ENCODE measurements around the gene RAC2.

Gene RAC2

DNA sequence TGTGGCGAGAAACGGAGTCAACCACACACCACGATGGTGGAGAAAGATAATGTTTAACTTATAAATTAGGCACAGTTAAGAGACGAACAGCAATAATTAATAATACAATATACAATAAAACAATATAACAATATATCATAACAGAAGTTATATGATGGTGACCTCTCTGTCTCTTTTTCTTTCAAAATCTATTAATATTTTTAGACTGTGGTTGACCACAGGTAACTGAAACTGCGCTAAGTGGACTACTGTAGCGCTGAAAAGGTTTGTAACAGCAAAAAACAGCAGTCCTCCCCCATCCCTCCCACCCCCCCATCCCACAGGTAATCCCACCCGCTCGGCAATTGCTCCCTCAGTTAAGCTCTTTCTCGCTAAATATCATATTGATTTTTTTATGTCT, 28.2 kb downstream of the RAC2 start:
- no peak for DNase-seq

DNA sequence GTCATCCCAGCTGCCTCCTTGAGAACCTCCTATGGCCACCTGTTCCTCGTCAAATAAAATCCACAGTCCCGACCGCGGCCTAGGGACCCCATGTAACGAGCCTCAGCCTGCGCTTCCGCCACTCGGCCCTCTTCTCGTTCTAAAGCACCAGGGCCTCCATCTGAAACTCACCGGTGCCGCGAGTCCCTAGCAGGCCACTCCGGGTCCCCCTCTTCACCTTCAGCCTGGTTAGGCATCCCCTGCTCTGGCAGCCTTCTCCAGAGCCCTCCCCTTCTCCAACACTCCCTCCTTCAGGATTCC, 29.4 kb downstream of the RAC2 start:
- DNase-seq, result no peak

- DNase-seq, result no peak
Observed at GRCh38 chr22:37213941-37214730, 29.9 kb downstream of the RAC2 start.

- no peak for DNase-seq
Observed at GRCh38 chr22:37213218-37213855, 30.7 kb downstream of the RAC2 start.

- DNase-seq, result no peak
Observed at GRCh38 chr22:37212174-37212906, 31.7 kb downstream of the RAC2 start, which contains the start of gene SSTR3. Gene SSTR3, minus strand, starts transcription at chr22:37212477. Its CDS starts 4,674 bp downstream, at chr22:37207803.

- DNase-seq, result no peak
Observed at GRCh38 chr22:37211866-37212173, 32.2 kb downstream of the RAC2 start.

DNA sequence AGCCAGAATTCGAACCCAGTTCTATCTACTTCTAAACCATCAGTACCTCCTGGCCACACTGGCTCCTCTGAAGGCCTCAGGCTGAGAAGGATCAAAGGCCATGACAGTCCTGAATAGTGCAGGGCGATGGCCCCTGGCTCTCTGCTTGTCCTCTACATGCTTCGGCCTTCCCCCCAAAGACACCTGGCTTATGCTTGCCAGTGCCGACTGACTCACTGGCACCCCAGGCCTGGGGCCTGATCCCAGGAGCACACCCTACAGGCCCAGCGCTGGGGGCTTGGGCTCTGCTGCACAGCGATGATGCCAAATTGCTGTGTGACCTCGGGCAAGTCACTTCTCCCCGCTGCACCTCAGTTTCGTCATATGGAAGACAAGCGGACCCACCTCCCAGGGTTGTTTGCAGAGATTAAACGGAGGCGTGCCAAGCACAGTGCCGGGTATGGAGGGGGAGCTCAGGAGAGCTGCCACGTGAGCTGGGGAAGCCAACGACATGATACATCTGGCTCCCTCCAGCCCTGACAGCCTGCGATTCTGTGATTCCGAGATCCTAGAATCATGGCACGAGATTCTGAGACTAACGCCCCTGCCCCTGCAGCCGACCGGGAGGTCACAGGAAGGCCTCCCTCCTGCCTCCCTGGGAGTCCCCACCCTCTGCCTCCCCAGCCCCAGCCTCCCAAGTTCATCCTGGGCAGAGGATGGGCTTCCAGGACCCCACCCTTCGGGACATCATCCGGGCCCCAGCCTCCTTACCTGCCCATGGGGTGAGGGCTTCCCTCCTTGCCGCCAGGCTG, 32.8 kb downstream of the RAC2 start:
- DNase-seq, result no peak

- no peak for DNase-seq
Observed at GRCh38 chr22:37210041-37210803, 33.8 kb downstream of the RAC2 start.

GRCh38 chr22:37209140-37209845, 34.8 kb downstream of the RAC2 start:
- no peak for DNase-seq

GRCh38 chr22:37208401-37209139, 35.5 kb downstream of the RAC2 start:
- no peak for DNase-seq

DNA sequence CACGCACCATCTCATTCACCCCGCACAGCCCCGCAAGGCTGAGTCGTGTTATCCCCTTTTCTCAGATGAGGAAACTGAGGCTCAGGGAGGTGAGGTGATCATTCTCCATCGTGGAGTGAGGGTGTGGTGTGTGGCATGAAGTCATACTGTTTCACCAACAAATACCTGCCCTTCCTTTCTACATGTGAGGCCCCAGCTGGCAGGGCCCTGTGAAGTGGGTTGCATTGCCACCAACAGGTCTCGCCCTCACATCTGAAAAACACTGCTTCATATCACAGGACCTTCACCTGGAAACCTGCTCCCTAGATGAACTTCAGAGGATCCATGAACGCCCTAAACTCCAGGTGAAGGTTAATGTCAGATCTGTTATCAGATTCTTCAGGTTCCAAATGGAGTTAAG, 36.1 kb downstream of the RAC2 start:
- no peak for DNase-seq

DNA sequence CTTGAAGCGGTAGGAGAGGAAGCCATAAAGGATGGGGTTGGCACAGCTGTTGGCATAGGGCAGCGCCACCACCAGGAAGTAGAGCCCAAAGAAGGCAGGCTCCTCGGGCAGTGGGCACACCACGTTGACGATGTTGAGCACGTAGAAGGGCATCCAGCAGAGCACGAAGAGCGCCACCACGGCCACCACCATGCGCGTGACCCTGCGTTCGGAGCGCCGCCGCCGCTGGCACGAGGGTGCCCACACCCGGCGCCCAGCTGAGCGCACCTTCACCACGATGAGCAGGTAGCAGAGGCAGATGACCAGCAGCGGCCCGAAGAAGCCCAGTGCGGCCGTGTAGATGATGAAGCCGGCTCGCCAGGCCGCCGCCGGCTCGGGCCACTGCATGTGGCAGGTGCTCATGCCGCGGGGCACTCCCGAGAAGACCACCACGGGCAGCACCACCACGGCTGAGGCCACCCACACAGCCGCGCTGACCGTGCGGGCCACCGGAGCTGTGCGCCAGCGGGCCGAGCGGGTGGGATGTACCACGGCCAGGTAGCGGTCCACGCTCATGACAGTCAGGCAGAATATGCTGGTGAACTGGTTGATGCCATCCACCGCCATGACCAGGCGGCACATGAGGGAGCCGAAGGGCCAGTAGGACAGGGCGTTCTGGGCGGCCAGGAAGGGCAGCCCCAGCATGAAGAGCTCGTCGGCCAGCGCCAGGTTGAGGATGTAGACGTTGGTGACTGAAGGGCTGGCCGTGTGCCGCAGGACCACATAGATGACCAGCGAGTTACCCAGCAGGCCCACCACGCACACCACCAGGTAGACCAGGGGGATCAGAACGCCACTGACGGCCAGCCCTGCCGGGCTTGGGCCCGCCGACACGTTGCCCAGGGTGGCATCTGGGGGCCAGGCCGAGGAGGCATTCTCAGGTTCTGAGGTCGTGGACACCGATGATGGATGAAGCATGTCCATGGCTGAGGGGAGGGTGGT, 36.9 kb downstream of the RAC2 start:
- DNase-seq, result no peak

DNA sequence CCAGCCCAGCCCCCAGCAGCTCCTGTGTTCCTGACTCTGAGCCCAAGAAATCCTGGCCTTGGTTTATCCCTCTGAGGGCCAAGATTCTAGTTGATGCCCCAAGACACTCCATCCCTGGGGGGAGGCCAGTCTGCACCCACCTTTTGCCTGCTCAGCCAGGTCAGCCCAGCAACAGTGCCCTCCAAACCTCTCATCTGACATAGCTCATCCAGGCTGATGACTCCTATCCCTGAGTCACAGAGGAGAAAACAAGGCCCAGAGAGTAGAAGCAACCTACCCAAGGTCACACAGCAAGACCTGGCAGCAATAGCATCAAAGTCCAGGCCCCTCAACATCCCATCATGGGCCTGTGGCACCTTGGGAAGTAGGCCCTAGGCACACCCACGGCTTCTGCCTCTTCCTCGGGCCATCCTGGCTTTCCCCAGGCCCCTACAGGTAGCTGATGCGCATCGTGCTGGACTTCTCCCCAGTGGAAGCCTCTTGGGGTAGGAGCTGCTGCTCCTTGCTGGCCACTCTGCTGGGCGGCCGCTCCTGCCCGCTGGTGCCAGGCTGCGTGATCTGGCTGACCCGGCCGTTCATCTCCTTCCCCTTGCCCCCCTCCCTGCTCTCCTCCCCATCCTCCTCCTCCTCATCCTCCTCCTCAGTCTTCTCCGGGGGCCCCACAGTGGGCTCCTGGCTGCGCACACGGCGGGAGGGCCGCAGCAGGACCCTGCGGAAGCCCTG, 37.8 kb downstream of the RAC2 start:
- no peak for DNase-seq

GRCh38 chr22:37205046-37205445, 39.0 kb downstream of the RAC2 start:
- DNase-seq, result no peak

- DNase-seq, result no peak
Observed at GRCh38 chr22:37204045-37204655, 39.9 kb downstream of the RAC2 start.

GRCh38 chr22:37203354-37204044, 40.6 kb downstream of the RAC2 start:
- no peak for DNase-seq

DNA sequence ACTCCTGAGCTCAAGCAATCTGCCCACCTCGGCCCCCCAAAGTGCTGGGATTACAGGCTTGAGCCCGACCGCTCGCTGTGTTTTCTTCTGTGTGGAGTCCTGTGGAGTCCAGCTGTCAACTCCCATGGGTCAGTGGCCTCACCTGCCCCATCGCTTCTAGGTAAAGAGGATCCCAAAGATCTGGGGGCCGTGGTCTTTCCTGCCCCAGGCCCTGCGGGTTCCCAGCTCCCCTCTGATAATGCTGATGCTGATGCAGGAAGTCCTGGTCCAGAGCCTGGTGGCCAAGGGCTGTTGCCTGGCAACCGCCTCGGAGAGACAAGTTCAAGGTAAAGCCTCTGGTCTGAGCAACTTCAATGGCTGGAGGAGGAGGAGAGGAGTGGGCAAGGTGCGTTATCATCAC, 41.4 kb downstream of the RAC2 start:
- no peak for DNase-seq

- DNase-seq, result no peak
Observed at GRCh38 chr22:37202001-37202555, 42.0 kb downstream of the RAC2 start.
